Vagina (tissue), 2 donors: ENCODE measurements around the gene DUSP28. TPM values are rescaled to one million over a fixed set of nuclear protein-coding genes. Genes with fewer than 3 reads are reported as not detected.

ENCODE experiments used
- DNase-seq, 2 donors: peaks; one replicate each; pipeline ENCODE4 v3.0.0-alpha.2; 2017; ENCODE audit errors: extremely low spot score in 2 of 2
- H3K27ac ChIP-seq: fragments of 200-600 bp; sonication (generic); one replicate; pipeline ENCODE4 v1.5.1; 2019
- H3K27me3 ChIP-seq: fragments of 200-600 bp; sonication (generic); one replicate; pipeline ENCODE4 v1.5.1; 2019
- H3K36me3 ChIP-seq, 2 donors: fragments of 200-600 bp; sonication (generic); one replicate each; pipeline ENCODE4 v1.5.1; 2017 to 2019
- H3K4me1 ChIP-seq: fragments of 200-600 bp; sonication (generic); one replicate; pipeline ENCODE4 v1.5.1; 2019
- H3K4me3 ChIP-seq, 2 donors: fragments of 200-600 bp; sonication (generic); 1 replicate in 1 of 2; 2 replicates in 1 of 2; pipeline ENCODE4 v1.5.1; 2016 to 2019
- H3K9me3 ChIP-seq: fragments of 200-600 bp; sonication (generic); one replicate; pipeline ENCODE4 v1.5.1; 2019
- POLR2A ChIP-seq, 2 donors: fragments of 450-650 bp; IDR thresholded peaks; one replicate each; pipeline ENCODE4 v1.6.1; 2017; ENCODE audit warnings: antibody characterized with exemption in 2 of 2, mild to moderate bottlenecking in 2 of 2, moderate library complexity in 2 of 2
- POLR2AphosphoS5 ChIP-seq, 2 donors: sonication (generic); formaldehyde crosslinking; IDR thresholded peaks; one replicate each; pipeline ENCODE4 v1.9.0; 2017; ENCODE audit warnings: antibody characterized with exemption in 2 of 2, mild to moderate bottlenecking in 2 of 2, low read depth in 1 of 2; ENCODE audit not compliant: insufficient read depth in 1 of 2
- intact Hi-C: fragments of 100-400 bp; cut with DNase I; formaldehyde crosslinking; loops from one replicate; pipeline ENCODE4 v1.15.1; 2023
- total RNA-seq: library from RNA; depleted of rRNA; stranded (reverse); fragments of >200 nt; gene quantifications from one replicate; pipeline ENCODE4 v1.2.3, GENCODE V29; 2016
- TF ChIP-seq, protein P1 (sequence below), 3 experiments: fragments of 450-650 bp in 2 of 3; fragments of 200-600 bp in 1 of 3; sonication (generic) in 1 of 3; IDR thresholded peaks; one replicate each; pipeline ENCODE4 v1.5.1; 2017 to 2019; ENCODE audit warnings: antibody characterized with exemption in 3 of 3, mild to moderate bottlenecking in 2 of 3, moderate library complexity in 2 of 3

DUSP28 gene
- total RNA-seq, 1 donor from 2014 or later, result 5.9 TPM

DNA sequence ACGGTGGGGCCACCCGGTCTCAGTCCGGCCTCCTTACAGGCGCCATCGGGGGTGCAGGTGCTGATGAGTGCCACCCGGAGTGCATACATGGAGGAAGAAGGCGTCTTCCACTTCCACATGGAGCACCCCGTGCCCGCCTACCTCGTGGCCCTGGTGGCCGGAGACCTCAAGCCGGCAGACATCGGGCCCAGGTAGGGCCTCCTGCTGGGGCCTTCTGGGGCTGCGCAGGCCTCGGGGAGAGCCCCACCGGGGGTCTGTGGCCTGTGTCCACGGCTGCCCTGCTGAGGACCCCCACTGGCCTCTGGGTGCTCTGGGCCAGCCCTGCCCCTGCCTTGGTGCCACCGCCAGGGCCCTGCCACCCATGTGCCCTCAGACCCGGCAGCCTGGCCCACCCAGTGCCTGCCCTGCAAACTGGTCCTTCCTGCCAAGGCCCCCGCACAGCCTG is 12.9 kb downstream of the DUSP28 start:
- TF ChIP-seq, protein P1, sequence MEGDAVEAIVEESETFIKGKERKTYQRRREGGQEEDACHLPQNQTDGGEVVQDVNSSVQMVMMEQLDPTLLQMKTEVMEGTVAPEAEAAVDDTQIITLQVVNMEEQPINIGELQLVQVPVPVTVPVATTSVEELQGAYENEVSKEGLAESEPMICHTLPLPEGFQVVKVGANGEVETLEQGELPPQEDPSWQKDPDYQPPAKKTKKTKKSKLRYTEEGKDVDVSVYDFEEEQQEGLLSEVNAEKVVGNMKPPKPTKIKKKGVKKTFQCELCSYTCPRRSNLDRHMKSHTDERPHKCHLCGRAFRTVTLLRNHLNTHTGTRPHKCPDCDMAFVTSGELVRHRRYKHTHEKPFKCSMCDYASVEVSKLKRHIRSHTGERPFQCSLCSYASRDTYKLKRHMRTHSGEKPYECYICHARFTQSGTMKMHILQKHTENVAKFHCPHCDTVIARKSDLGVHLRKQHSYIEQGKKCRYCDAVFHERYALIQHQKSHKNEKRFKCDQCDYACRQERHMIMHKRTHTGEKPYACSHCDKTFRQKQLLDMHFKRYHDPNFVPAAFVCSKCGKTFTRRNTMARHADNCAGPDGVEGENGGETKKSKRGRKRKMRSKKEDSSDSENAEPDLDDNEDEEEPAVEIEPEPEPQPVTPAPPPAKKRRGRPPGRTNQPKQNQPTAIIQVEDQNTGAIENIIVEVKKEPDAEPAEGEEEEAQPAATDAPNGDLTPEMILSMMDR (IDR thresholded peaks at IDR 0.05), result no peak
- no peak for TF ChIP-seq POLR2A (IDR thresholded peaks at IDR 0.05)
- no peak for TF ChIP-seq POLR2AphosphoS5 (IDR thresholded peaks at IDR 0.05; ENCODE audit: insufficient read depth in 1 of 2, low read depth in 1 of 2)
- Histone ChIP-seq H3K9me3 (no peaks in the 10 kb centered on the region), H3K36me3 (peaks cover 0 to 33% of the 10 kb centered on the region in 2 donors), H3K27ac (no peak overlapping the region), H3K27me3 (no peaks in the 10 kb centered on the region), H3K4me1 (peaks cover 45% of the 10 kb centered on the region), H3K4me3 (no peak overlapping the region)
- intact Hi-C loops, result no loop called here
- DNase-seq, result no peak

DNA sequence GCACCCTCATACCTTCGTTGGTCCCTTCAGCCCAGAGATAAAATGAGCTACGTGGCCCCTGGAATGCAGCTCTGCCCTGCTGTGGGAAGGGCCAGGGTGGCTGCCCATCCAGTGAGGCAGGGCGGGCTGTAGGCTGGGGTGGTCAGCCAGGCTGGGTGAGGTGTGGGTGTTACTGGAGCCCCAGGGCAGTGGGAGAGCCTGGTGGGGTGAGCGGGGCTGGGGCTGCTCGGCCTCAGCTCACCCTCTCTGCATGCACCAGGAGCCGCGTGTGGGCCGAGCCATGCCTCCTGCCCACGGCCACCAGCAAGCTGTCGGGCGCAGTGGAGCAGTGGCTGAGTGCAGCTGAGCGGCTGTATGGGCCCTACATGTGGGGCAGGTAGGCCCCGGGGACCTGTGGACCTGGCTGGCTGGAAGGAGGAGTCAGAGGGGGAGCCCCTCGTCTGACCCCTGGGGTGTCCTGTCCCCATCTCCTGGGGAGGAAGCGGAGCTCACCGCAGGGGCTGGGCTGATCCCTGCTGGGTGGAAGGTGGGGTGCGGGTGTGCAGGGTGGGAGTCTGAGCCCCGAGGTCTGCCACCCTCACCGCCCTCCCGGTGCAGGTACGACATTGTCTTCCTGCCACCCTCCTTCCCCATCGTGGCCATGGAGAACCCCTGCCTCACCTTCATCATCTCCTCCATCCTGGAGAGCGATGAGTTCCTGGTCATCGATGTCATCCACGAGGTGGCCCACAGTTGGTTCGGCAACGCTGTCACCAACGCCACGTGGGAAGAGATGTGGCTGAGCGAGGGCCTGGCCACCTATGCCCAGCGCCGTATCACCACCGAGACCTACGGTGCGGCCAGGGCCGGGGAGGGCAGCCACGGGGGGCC is 13.6 kb downstream of the DUSP28 start:
- H3K4me1 ChIP-seq, result peaks cover 49% of the 10 kb centered on the region
- TF ChIP-seq POLR2AphosphoS5 (IDR thresholded peaks at IDR 0.05; ENCODE audit: insufficient read depth in 1 of 2, low read depth in 1 of 2), result no peak
- no peak for TF ChIP-seq POLR2A (IDR thresholded peaks at IDR 0.05)
- TF ChIP-seq, protein P1 (IDR thresholded peaks at IDR 0.05), result no peak
- peaks cover 0 to 37% of the 10 kb centered on the region in 2 donors for H3K36me3 ChIP-seq
- no peak for DNase-seq
- no peak overlapping the region for H3K4me3 ChIP-seq
- no peaks in the 10 kb centered on the region for H3K27me3 ChIP-seq
- H3K9me3 ChIP-seq, result no peaks in the 10 kb centered on the region
- intact Hi-C loops, result no loop called here
- no peak overlapping the region for H3K27ac ChIP-seq

DNA sequence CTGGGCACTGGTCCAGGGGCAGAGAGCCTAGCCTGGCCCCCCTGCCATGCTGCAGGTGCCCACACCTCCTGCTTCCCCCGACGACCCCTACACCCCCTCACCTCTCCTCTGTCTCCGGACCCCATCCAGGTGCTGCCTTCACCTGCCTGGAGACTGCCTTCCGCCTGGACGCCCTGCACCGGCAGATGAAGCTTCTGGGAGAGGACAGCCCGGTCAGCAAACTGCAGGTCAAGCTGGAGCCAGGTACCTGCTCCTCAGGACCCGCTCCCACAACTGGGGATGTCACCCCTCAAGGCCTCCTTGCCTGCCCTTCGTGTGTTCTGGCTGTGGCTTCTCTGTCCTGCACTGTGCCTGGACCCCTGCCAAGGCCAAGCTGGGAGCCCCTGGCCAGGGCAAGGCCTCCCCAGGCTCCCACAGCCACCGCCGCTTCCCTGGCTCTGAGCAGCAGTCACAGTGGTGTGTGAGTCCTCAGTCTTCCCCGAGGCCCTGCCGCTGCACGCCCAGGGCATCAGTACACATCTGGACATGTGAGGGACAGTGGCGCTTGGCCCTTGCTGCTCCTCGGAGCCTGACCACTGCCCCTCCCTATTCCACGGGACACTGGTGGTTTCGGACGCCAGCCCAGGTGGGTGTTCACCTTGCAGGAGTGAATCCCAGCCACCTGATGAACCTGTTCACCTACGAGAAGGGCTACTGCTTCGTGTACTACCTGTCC is 14.4 kb downstream of the DUSP28 start:
- Histone ChIP-seq H3K27me3 (no peaks in the 10 kb centered on the region), H3K4me1 (peaks cover 50% of the 10 kb centered on the region), H3K4me3 (no peak overlapping the region), H3K9me3 (no peaks in the 10 kb centered on the region), H3K27ac (no peak overlapping the region), H3K36me3 (peaks cover 0 to 37% of the 10 kb centered on the region in 2 donors)
- intact Hi-C loops, result no loop called here
- no peak for DNase-seq
- TF ChIP-seq, protein P1 (IDR thresholded peaks at IDR 0.05), result no peak
- TF ChIP-seq POLR2A (IDR thresholded peaks at IDR 0.05), result no peak
- no peak for TF ChIP-seq POLR2AphosphoS5 (IDR thresholded peaks at IDR 0.05; ENCODE audit: insufficient read depth in 1 of 2, low read depth in 1 of 2)

DNA sequence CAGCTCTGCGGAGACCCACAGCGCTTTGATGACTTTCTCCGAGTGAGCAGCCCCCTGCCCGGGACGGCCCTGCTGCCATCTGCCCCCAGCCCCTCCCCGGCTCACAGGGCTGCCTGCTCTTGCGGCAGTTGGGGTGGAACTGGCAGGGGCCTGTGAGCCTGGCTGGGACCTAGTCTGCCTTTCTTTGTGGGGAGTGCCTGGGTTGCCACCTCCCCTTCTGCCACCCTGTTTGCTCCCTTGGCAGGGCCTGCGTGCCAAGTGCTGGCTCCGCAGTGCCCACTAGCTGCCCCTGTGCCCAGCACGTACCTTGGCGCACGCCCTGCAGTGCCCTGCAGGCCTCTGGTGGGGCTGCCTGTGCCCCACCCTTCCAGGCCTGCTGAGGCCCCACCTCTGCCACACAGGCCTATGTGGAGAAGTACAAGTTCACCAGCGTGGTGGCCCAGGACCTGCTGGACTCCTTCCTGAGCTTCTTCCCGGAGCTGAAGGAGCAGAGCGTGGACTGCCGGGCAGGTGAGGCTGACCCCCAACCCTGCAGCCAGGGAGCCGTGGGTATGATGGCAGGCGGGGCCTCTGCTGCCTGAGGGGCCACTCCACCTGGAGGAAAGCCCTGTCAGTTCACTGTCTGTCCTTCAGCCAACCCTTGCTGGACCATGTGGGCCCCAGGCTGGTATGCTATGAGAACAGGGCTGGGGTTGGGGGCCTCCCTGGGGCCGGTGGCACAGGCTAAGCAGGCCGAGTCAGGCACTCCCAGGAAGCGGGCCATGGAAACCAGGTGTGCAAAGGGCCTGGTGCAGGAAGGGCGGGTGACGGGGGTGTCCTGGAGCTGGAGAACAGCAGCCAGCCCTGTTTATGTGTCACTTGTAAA is 15.2 kb downstream of the DUSP28 start:
- Histone ChIP-seq H3K4me3 (no peak overlapping the region), H3K27ac (no peak overlapping the region), H3K4me1 (peaks cover 50% of the 10 kb centered on the region), H3K36me3 (peaks cover 0 to 37% of the 10 kb centered on the region in 2 donors), H3K27me3 (no peaks in the 10 kb centered on the region), H3K9me3 (no peaks in the 10 kb centered on the region)
- DNase-seq, result no peak
- TF ChIP-seq, protein P1 (IDR thresholded peaks at IDR 0.05), result no peak
- TF ChIP-seq POLR2AphosphoS5 (IDR thresholded peaks at IDR 0.05; ENCODE audit: insufficient read depth in 1 of 2, low read depth in 1 of 2) (no peak), POLR2A (IDR thresholded peaks at IDR 0.05) (no peak)
- intact Hi-C loops, result no loop called here
